ENCODE results near the gene SLC25A30.
A peak's percentile ranks its signal among the peaks of the same experiment; 100 is the strongest.

Gene SLC25A30

GRCh38 chr13:45364876-45365557 lies 53.2 kb downstream of the SLC25A30 start:
- Histone ChIP-seq H3K4me3 (ENCODE audit: low read depth in 1 of 2, low read length in 2 of 2) (no peak overlapping the region), H3K9me3 (ENCODE audit: insufficient read depth, low read length, severe bottlenecking) (peaks cover 16% of the 10 kb centered on the region), H3K4me1 (ENCODE audit: insufficient read depth, low read length) (peaks cover 10% of the 10 kb centered on the region), H2AFZ (ENCODE audit: low read depth, low read length) (no peak overlapping the region), H3K27me3 (ENCODE audit: insufficient read depth, low read length, poor library complexity) (no peaks in the 10 kb centered on the region), H3K36me3 (ENCODE audit: insufficient read depth, low read length) (peaks cover 16% of the 10 kb centered on the region), H3K27ac (ENCODE audit: low read length) (no peak overlapping the region), H4K20me1 (ENCODE audit: insufficient read depth, low read length) (no peaks in the 10 kb centered on the region), H3K4me2 (ENCODE audit: insufficient read depth, low read length) (no peak overlapping the region), H3K79me2 (ENCODE audit: insufficient read depth, low read length) (no peaks in the 10 kb centered on the region), H3K9ac (ENCODE audit: low read depth, low read length) (no peak overlapping the region)
- ATAC-seq (ENCODE audit: insufficient read depth, low read depth), result no peak
- no peak for DNase-seq
- no peak for TF ChIP-seq EZH2 (IDR thresholded peaks at IDR 0.05; ENCODE audit: borderline replicate concordance, low read depth, low read length, severe bottlenecking)
- no peak for TF ChIP-seq CTCF (IDR thresholded peaks at IDR 0.05; ENCODE audit: borderline replicate concordance, extremely low read depth, low read length, poor library complexity, severe bottlenecking)

GRCh38 chr13:45362939-45363338 lies 55.2 kb downstream of the SLC25A30 start:
- TF ChIP-seq CTCF (IDR thresholded peaks at IDR 0.05; ENCODE audit: borderline replicate concordance, extremely low read depth, low read length, poor library complexity, severe bottlenecking), result peak; percentile 9
- no peak for TF ChIP-seq EZH2 (IDR thresholded peaks at IDR 0.05; ENCODE audit: borderline replicate concordance, low read depth, low read length, severe bottlenecking)
- H3K4me3 ChIP-seq (ENCODE audit: low read depth in 1 of 2, low read length in 2 of 2), result no peak overlapping the region
- no peak for DNase-seq
- H3K27me3 ChIP-seq (ENCODE audit: insufficient read depth, low read length, poor library complexity), result no peaks in the 10 kb centered on the region
- H3K36me3 ChIP-seq (ENCODE audit: insufficient read depth, low read length), result peaks cover 19% of the 10 kb centered on the region
- no peak overlapping the region for H3K9ac ChIP-seq (ENCODE audit: low read depth, low read length)
- H3K4me1 ChIP-seq (ENCODE audit: insufficient read depth, low read length), result peaks cover 10% of the 10 kb centered on the region
- no peaks in the 10 kb centered on the region for H3K79me2 ChIP-seq (ENCODE audit: insufficient read depth, low read length)
- H3K4me2 ChIP-seq (ENCODE audit: insufficient read depth, low read length), result no peak overlapping the region
- no peak overlapping the region for H3K27ac ChIP-seq (ENCODE audit: low read length)
- ATAC-seq (ENCODE audit: insufficient read depth, low read depth), result 0 out of 3 replicates have a peak, but pooled peaks have one; percentile 34
- peaks cover 16% of the 10 kb centered on the region for H3K9me3 ChIP-seq (ENCODE audit: insufficient read depth, low read length, severe bottlenecking)
- H4K20me1 ChIP-seq (ENCODE audit: insufficient read depth, low read length), result no peaks in the 10 kb centered on the region
- H2AFZ ChIP-seq (ENCODE audit: low read depth, low read length), result no peak overlapping the region

- no peak for DNase-seq
- Histone ChIP-seq H3K27ac (ENCODE audit: low read length) (no peak overlapping the region), H3K27me3 (ENCODE audit: insufficient read depth, low read length, poor library complexity) (no peaks in the 10 kb centered on the region), H3K79me2 (ENCODE audit: insufficient read depth, low read length) (no peaks in the 10 kb centered on the region), H3K4me3 (ENCODE audit: low read depth in 1 of 2, low read length in 2 of 2) (no peak overlapping the region), H4K20me1 (ENCODE audit: insufficient read depth, low read length) (no peaks in the 10 kb centered on the region), H3K9me3 (ENCODE audit: insufficient read depth, low read length, severe bottlenecking) (peaks cover 16% of the 10 kb centered on the region), H2AFZ (ENCODE audit: low read depth, low read length) (no peak overlapping the region), H3K4me1 (ENCODE audit: insufficient read depth, low read length) (peaks cover 1% of the 10 kb centered on the region; the same call in 1 of the 2 replicates), H3K4me2 (ENCODE audit: insufficient read depth, low read length) (no peak overlapping the region), H3K9ac (ENCODE audit: low read depth, low read length) (no peak overlapping the region), H3K36me3 (ENCODE audit: insufficient read depth, low read length) (peaks cover 24% of the 10 kb centered on the region)
- TF ChIP-seq EZH2 (IDR thresholded peaks at IDR 0.05; ENCODE audit: borderline replicate concordance, low read depth, low read length, severe bottlenecking), result no peak
- TF ChIP-seq CTCF (IDR thresholded peaks at IDR 0.05; ENCODE audit: borderline replicate concordance, extremely low read depth, low read length, poor library complexity, severe bottlenecking), result no peak
- ATAC-seq (ENCODE audit: insufficient read depth, low read depth), result no peak
Observed at GRCh38 chr13:45361596-45362206, 56.5 kb downstream of the SLC25A30 start.
